ENCODE data around the gene PDAP1.
A peak's percentile ranks its signal among the peaks of the same experiment; 100 is the strongest.
"Not testable (repeated sequence)": the region's sequence is repeated elsewhere in the genome, so short reads cannot be mapped to it uniquely, and the experiment has no call there.

Gene PDAP1

GRCh38 chr7:99374111-99375064, 34.0 kb downstream of the PDAP1 start, which contains the start of gene ARPC1B:
ARPC1B (plus strand) TSS chr7:99374730; CDS start chr7:99385715, 10,985 bp downstream.
- DNase-seq = peak; percentile 44 to 45

DNA sequence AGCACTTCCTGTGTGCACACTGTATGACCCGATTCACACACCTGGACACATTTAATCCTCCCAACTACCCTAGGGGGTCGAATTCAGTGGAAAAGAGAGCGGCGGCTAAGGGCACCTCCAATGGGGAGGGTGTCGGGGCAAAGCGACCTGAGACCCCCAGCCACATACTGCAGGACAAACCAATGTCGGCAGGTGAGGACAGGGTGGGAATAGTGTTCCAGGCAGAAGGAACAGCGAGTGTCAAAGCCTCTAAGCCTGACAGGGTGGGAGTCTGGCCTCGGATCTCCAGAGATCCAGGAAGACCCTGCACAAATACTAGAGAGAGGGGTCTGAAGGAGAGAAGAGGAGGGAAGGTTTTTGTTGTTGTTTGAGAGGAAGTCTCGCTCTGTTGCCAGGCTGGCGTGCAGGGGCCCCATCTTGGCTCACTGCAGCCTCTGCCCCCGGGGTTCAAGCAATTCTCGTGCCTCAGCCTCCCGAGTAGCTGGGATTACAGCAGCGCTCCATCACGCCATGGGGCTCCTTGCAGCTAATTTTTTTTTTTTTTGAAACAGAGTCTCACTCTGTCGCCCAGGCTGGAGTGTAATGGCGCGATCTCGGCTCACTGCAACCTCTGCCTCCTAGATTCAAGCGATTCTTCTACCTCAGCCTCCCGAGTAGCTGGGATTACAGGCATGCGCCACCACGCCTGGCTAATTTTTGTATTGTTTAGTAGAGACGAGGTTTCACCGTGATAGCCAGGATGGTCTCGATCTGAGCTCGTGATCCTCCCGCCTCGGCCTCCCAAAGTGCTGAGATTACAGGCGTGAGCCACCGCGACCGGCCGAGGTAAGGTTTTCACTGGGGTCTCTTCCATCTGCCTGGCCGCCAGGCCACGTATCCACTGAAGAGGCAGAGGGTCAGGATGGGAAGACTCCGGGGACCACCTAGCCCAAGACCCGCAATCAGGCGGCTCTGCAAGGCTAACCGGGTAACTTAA, 35.0 kb downstream of the PDAP1 start:
- no peak for DNase-seq

DNA sequence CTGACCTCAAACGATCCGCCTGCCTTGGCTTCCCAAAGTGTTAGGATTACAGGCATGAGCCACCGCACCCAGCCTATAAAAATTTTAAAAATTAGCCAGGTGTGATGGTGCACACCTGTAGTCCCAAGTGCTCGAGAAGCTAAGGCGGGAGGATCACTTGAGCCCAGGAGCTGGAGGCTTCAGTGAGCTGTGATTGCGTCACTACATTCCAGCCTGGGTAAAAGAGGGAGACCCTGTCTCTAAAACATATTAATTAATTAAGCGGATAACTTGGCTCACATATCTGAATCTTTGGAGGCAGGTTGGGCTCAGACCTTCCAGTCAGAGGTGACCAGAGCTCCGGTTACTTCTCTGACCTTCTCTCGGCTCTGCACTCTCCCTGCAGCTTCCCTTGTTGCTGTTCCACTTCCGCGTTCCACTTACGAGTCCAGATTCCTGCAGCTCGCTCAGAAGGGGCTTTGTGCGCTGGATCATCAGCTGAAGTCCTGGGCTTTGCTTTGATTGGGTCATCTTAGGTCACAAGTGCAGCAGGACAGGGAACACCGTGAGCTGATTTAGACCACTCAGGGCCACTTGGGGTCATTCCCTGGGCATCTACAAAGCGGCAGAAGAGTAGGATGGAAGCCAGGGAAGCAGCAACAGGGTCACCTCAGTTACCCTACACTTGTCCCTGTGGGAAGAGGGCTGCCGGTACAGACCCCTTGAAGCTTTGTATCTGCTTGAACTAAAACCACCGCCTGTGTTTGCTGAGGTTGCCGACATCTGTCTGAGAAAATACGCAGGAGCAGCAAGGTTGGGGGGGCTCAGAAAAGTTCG, 35.9 kb downstream of the PDAP1 start:
- no peak for DNase-seq

DNA sequence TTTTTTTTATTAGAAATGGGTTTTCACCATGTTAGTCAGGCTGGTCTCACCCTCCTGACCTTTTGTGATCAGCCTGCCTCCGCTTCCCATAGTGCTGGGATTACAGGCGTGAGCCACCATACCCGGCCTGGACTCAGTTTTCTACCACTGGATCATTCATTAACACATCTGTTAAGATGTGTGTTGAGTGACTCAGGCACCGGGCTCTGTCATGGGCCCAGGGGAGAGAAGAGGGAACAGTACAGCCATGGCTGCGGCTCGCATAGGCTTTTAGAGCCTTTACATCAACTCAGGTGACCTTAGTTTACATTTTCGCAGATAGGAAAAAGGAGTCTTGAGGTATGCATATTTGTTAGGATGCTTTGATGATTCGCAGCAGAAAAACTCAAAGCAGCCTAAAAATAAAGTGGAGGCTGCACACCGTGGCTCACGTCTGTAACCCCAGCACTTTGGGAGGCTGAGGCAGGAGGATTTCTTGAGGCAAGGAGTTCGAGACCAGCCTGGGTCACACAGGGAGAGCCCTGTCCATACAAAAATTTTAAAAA, 36.9 kb downstream of the PDAP1 start:
- no peak for DNase-seq

DNA sequence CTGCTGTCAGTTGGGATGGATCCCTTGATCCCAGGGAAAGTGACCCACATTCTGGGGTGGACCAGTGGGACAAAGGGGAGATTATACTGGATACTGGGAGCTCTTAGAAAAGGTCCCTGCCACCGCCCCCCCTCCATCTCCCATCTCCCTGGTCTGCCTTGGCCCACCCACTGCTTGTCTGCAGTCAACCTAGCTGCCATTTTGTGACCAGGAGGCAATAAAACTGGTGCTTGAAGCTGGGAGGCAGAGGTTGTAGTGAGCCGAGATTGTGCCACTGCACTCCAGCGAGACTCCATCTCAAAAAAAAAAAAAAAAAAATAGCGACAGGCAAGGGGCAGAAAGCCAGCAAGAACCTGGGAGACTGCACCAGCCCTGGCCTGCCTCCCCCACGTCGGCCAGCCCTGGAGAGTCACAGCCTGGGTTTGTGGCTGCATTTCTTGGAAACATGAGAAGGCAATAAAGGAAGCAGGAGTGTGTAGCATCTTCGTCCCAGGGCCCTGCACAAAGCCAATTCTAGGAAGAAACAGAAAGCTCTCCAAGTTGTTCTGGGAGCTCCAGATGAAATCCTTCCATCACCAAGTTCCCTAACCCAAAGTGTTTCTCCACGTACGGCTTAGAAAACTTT, 38.5 kb downstream of the PDAP1 start:
- DNase-seq = no peak

- no peak for DNase-seq
Measured at GRCh38 chr7:99368750-99369389, 39.5 kb downstream of the PDAP1 start.

GRCh38 chr7:99366646-99367045, 41.8 kb downstream of the PDAP1 start:
- no peak for DNase-seq

- peak; percentile 19 to 27 for DNase-seq
Measured at GRCh38 chr7:99365318-99366141, 42.9 kb downstream of the PDAP1 start.

- no peak for DNase-seq
Measured at GRCh38 chr7:99363286-99363685, 45.1 kb downstream of the PDAP1 start.

DNA sequence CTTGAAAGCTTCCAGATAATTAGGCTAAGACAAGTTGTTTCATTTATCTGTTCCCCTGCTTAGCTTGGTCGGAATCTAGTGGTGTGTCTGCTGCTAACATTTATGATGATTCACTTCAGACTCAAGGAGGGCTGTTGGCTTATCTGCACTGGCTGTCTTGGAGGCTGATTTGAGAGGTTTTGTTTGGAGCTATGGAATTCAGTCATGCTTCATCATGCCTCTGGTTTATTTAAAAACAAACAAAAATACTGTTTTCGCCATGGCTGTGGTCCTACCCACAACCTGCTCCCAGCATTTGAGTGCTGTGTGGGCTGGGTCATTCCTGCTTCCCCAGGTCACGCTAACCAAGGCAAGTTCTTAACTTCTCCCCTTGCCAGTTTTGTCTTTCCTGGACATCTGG, 45.6 kb downstream of the PDAP1 start:
- no peak for DNase-seq

- no peak for DNase-seq
Measured at GRCh38 chr7:99359465-99360154, 48.8 kb downstream of the PDAP1 start.

DNA sequence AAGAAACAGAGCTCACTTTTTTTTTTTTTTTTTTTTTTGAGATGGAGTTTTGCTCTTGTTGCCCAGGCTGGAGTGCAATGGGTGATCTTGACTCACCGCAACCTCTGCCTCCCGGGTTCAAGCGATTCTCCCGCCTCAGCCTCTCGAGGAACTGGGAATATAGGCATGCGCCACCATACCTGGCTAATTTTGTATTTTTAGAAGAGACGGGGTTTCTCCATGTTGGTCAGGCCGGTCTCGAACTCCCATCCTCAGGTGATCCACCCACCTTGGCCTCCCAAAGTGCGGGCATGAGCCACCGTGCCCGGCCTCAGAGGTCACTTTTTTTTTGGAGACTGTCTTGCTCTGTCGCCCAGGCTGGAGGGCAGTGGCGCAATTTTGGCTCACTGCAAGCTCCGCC, 49.9 kb downstream of the PDAP1 start:
- not testable (repeated sequence) for DNase-seq

DNA sequence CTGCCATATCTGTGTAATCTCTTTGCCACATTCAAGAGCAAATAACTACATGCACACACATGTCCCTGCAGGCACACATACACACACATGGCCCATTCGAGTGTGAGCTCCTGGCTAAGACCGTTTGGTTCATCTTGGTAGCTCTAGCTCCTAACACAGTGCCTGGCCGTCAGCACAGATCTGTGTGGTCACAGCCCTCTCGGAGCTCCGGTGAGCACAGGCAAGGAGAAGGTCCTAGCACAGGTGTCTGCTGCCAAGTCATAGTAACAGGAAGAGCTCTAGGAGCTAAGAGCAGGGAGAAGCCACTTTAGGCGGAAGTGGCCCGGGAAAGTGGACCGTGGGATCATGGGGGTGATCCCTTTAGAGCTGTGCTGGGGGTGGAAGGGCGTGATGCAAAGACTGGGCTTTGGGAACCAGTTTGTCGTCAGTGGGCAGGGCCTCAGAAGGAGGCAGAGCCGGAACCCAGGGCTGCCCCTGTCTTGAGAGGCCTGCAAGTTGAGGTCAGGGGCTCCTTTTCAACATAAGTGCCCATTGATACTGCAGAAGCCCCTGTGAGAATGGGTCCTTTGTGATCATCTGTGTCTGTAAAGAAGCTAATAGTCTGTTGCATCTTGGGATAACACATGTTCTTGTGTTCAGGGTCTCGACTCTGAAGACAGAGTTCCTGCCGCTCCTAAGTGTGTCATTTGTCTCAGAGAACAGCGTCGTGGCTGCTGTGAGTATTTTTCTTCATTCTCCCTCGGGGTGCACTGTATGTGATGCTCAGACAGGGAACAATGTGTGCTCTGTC, 50.5 kb downstream of the PDAP1 start:
- no peak for DNase-seq

DNA sequence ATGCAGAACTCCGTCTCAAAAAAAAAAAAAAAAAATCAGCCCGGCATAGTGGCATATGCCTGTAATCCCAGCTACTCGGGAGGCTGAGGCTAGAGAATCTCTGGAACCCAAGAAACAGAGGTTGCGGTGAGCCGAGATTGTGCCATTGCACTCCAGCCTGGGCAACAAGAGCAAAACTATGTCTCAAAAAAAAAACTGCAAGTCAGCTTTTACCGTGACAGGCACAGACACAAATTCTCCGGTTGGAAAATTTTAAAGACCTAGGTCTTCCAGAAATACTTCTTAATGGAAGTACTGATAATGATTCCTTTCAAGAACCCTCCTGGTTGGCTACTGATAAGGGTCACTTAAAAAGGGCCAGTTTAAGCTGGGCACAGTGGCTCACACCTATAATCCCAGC, 53.3 kb downstream of the PDAP1 start:
- DNase-seq = no peak

DNA sequence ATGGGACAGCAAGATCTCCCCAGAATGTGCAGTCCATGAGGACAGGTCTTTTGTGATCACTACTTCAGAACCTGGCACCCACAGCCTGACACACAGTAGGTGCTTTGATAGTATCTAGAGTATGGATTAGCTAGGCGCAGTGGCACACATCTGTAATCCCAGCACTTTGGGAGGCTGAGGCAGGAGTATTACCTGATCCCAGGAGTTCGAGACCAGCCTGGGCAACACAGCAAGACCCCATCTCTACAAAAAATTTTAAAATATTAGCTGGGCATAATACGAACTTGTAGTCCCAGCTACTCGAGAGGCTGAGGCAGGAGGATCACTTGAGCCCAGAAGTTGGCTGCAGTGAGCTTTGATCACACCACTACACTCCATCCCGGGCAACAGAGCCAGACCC, 56.1 kb downstream of the PDAP1 start:
- DNase-seq = no peak

GRCh38 chr7:99350641-99351040, 57.8 kb downstream of the PDAP1 start:
- DNase-seq = not testable (repeated sequence)
